ENCODE results near the gene ACOX1.
A peak's percentile ranks its signal among the peaks of the same experiment; 100 is the strongest.

Gene ACOX1

GRCh38 chr17:75897160-75898019 is 81.6 kb downstream of the ACOX1 start:
- H3K27ac ChIP-seq = peak overlapping the region; percentile 91
- ChIA-PET POLR2A (ENCODE audit: low non-redundant PET) (interaction anchor here (0.5 to 0.7 kb wide), 3 partner anchors 14 to 191 kb away, joined by 3 to 9 read pairs (median 3); no protein-coding TSS in a partner anchor), CTCF (interaction anchor here (0.5 to 1.2 kb wide), 4 partner anchors 15 to 218 kb away, joined by 3 to 7 read pairs (median 3); no protein-coding TSS in a partner anchor)
- no peak for DNase-seq (ENCODE audit: low spot score)
- no peak for TF ChIP-seq CTCF (conservative IDR thresholded peaks at IDR 0.05; ENCODE audit: low read depth)

GRCh38 chr17:75896415-75897159 is 82.4 kb downstream of the ACOX1 start, which contains the start of gene TRIM65:
Gene TRIM65, minus strand, starts transcription at chr17:75896951. Its CDS starts 14 bp downstream, at chr17:75896937.
- DNase-seq (ENCODE audit: low spot score) = peak; percentile 67
- POLR2A ChIA-PET (ENCODE audit: low non-redundant PET) = interaction anchor here (0.5 to 1.3 kb wide), 2 partner anchors 10 to 13 kb away, joined by 9 to 11 read pairs; no protein-coding TSS in a partner anchor
- peak; percentile 78 for TF ChIP-seq CTCF (conservative IDR thresholded peaks at IDR 0.05; ENCODE audit: low read depth)
- H3K27ac ChIP-seq = peak within 1 kb of the TSS; percentile 91
- CTCF ChIA-PET = interaction anchor here (0.6 to 1.8 kb wide), 11 partner anchors 9 to 566 kb away, joined by 3 to 14 read pairs (median 4); partner anchors contain the start of genes MRPL38, TRIM47 and WBP2

- TF ChIP-seq CTCF (conservative IDR thresholded peaks at IDR 0.05; ENCODE audit: low read depth) = no peak
- no peak for DNase-seq (ENCODE audit: low spot score)
- ChIA-PET CTCF (interaction anchor here (0.5 to 1.8 kb wide), 12 partner anchors 10 to 565 kb away, joined by 3 to 14 read pairs (median 4); partner anchors contain the start of genes TRIM47 and WBP2), POLR2A (ENCODE audit: low non-redundant PET) (interaction anchor here (1.3 kb wide), 1 partner anchor 9 kb away, joined by 11 read pairs; no protein-coding TSS in a partner anchor)
- peak overlapping the region; percentile 91 for H3K27ac ChIP-seq
These were observed 83.4 kb downstream of the ACOX1 start for GRCh38 chr17:75895370-75896155.

GRCh38 chr17:75894049-75894733 is 84.8 kb downstream of the ACOX1 start:
- peak overlapping the region; percentile 91 for H3K27ac ChIP-seq
- ChIA-PET POLR2A (ENCODE audit: low non-redundant PET) (interaction anchor here (0.7 to 0.9 kb wide), 2 partner anchors 17 to 132 kb away, joined by 3 to 5 read pairs; no protein-coding TSS in a partner anchor), CTCF (interaction anchor here (0.6 kb wide), 1 partner anchor 98 kb away, joined by 3 read pairs; no protein-coding TSS in a partner anchor)
- TF ChIP-seq CTCF (conservative IDR thresholded peaks at IDR 0.05; ENCODE audit: low read depth) = no peak
- no peak for DNase-seq (ENCODE audit: low spot score)

GRCh38 chr17:75893305-75894048 is 85.5 kb downstream of the ACOX1 start:
- no peak for TF ChIP-seq CTCF (conservative IDR thresholded peaks at IDR 0.05; ENCODE audit: low read depth)
- H3K27ac ChIP-seq = peak overlapping the region; percentile 91
- no peak for DNase-seq (ENCODE audit: low spot score)
- ChIA-PET CTCF (interaction anchor here (0.6 to 1.1 kb wide), 2 partner anchors 83 to 128 kb away, joined by 3 to 5 read pairs; no protein-coding TSS in a partner anchor), POLR2A (ENCODE audit: low non-redundant PET) (interaction anchor here (0.7 to 0.9 kb wide), 2 partner anchors 17 to 132 kb away, joined by 3 to 5 read pairs; no protein-coding TSS in a partner anchor)

All from RWPE1 (cell line).